Measurements from ENCODE around the gene NGFR.
A peak's percentile ranks its signal among the peaks of the same experiment; 100 is the strongest.
"Not testable (repeated sequence)": the region's sequence is repeated elsewhere in the genome, so short reads cannot be mapped to it uniquely, and the experiment has no call there.

Gene NGFR

GRCh38 chr17:49547566-49547965 is 52.5 kb downstream of the NGFR start:
- DNase-seq, result no peak

- DNase-seq, result no peak
Observed at GRCh38 chr17:49548051-49548505, 53.0 kb downstream of the NGFR start.

- no peak for DNase-seq
Observed at GRCh38 chr17:49548506-49549310, 53.6 kb downstream of the NGFR start.

GRCh38 chr17:49549311-49549605 is 54.2 kb downstream of the NGFR start:
- no peak for DNase-seq

- DNase-seq, result no peak
Observed at GRCh38 chr17:49549691-49550678, 54.9 kb downstream of the NGFR start.

- not testable (repeated sequence) for DNase-seq
Observed at GRCh38 chr17:49550764-49551163, 55.7 kb downstream of the NGFR start.

- DNase-seq, result no peak
Observed at GRCh38 chr17:49551221-49552069, 56.4 kb downstream of the NGFR start.

- DNase-seq, result no peak
Observed at GRCh38 chr17:49552070-49552751, 57.1 kb downstream of the NGFR start.

GRCh38 chr17:49553676-49554335 is 58.7 kb downstream of the NGFR start:
- no peak for DNase-seq

- no peak for DNase-seq
Observed at GRCh38 chr17:49554694-49555494, 59.8 kb downstream of the NGFR start.

- no peak for DNase-seq
Observed at GRCh38 chr17:49555495-49556222, 60.6 kb downstream of the NGFR start.

GRCh38 chr17:49556223-49556943 is 61.3 kb downstream of the NGFR start:
- peak; percentile 71 to 84 (median 78) for DNase-seq

GRCh38 chr17:49557312-49558024 is 62.4 kb downstream of the NGFR start:
- no peak for DNase-seq
